PC-9 (cell line): ENCODE results near the gene EWSR1. TPM values are rescaled to one million over a fixed set of nuclear protein-coding genes. Genes with fewer than 3 reads are reported as not detected.
"Not testable (repeated sequence)": the region's sequence is repeated elsewhere in the genome, so short reads cannot be mapped to it uniquely, and the experiment has no call there.

Experiments
- BruUV-seq: library from RNA; stranded (reverse); fragments of 400-500 nt; replicated peaks from 2 replicates; lab custom pipeline; 2021; lab: Mats Ljungman, UMichigan
- CTCF ChIA-PET: fragments of 300-600 bp; sonication (Branson Sonifier 250); formaldehyde crosslinking; loops from one replicate; lab custom pipeline; 2022; ENCODE audit warnings: antibody characterized with exemption; lab: Charles Lee
- POLR2A ChIA-PET: fragments of 300-600 bp; sonication (Branson Sonifier 250); formaldehyde crosslinking; loops from one replicate; lab custom pipeline; 2022; ENCODE audit warnings: antibody characterized with exemption; ENCODE audit not compliant: unreplicated experiment; lab: Charles Lee
- DNase-seq, 2 experiments: peaks; one replicate each; pipeline versions ENCODE4 v3.0.0 to v3.0.0-alpha.2; 2015 to 2022; ENCODE audit warnings: mixed read lengths in 1 of 2
- H2AFZ ChIP-seq: fragments of 200-600 bp; sonication (generic); 2 replicates; pipeline ENCODE4 v1.8.1; 2017; ENCODE audit warnings: antibody characterized with exemption
- H3F3A ChIP-seq: fragments of 200-600 bp; sonication (generic); 2 replicates; pipeline ENCODE4 v1.8.1; 2017; ENCODE audit warnings: antibody characterized with exemption, mild to moderate bottlenecking, low read depth; ENCODE audit not compliant: insufficient read depth
- H3K27ac ChIP-seq: fragments of 200-600 bp; sonication (generic); 2 replicates; pipeline ENCODE4 v1.6.1; 2016; ENCODE audit warnings: mixed run types
- H3K27me3 ChIP-seq: fragments of 200-600 bp; sonication (generic); 2 replicates; pipeline ENCODE4 v1.6.1; 2016; ENCODE audit warnings: low read depth, mixed run types; ENCODE audit not compliant: insufficient read depth
- H3K36me3 ChIP-seq: fragments of 200-600 bp; sonication (generic); 2 replicates; pipeline ENCODE4 v1.6.1; 2016; ENCODE audit warnings: low read depth, mixed run types
- H3K4me1 ChIP-seq: fragments of 200-600 bp; sonication (generic); replicated peaks from 2 replicates; pipeline ENCODE4 v1.6.1; 2016; ENCODE audit warnings: mixed run types; ENCODE audit not compliant: insufficient read depth
- H3K4me2 ChIP-seq: fragments of 200-600 bp; sonication (generic); 2 replicates; pipeline ENCODE4 v1.6.1; 2017; ENCODE audit warnings: mixed run types
- H3K4me3 ChIP-seq: fragments of 200-600 bp; sonication (generic); 2 replicates; pipeline ENCODE4 v1.6.1; 2016; ENCODE audit warnings: mixed run types
- H3K79me2 ChIP-seq: fragments of 200-600 bp; sonication (generic); 2 replicates; pipeline ENCODE4 v1.6.1; 2017; ENCODE audit warnings: low read depth, mixed run types
- H3K9me2 ChIP-seq: fragments of 200-600 bp; sonication (generic); 2 replicates; pipeline ENCODE4 v1.8.1; 2017; ENCODE audit warnings: mild to moderate bottlenecking; ENCODE audit not compliant: insufficient read depth
- H3K9me3 ChIP-seq: fragments of 200-600 bp; sonication (generic); 2 replicates; pipeline ENCODE4 v1.8.1; 2016; ENCODE audit warnings: low read depth; ENCODE audit not compliant: insufficient read depth
- H4K20me1 ChIP-seq: fragments of 200-600 bp; sonication (generic); 2 replicates; pipeline ENCODE4 v1.8.1; 2017; ENCODE audit not compliant: insufficient read depth
- EZH2 ChIP-seq: fragments of 200-600 bp; sonication (generic); IDR thresholded peaks from 2 replicates; pipeline ENCODE4 v1.8.0; 2017; ENCODE audit warnings: antibody characterized with exemption, low read depth
- intact Hi-C: fragments of 100-400 bp; cut with micrococcal nuclease; formaldehyde crosslinking; loops from one replicate; pipeline ENCODE4 v1.10.0; 2022; ENCODE audit not compliant: unreplicated experiment
- total RNA-seq: library from RNA; stranded (reverse); gene quantifications from 2 replicates; pipeline ENCODE4 v1.2.3, GENCODE V29; 2021
- TF ChIP-seq, protein P1 (sequence below): fragments of 200-600 bp; sonication (generic); conservative IDR thresholded peaks from 2 replicates; pipeline ENCODE4 v1.6.1; 2017; ENCODE audit warnings: mixed run types, antibody characterized with exemption, mild to moderate bottlenecking, moderate library complexity

Gene EWSR1
- total RNA-seq, 1 experiment from 2014 or later, result 200 TPM

DNA sequence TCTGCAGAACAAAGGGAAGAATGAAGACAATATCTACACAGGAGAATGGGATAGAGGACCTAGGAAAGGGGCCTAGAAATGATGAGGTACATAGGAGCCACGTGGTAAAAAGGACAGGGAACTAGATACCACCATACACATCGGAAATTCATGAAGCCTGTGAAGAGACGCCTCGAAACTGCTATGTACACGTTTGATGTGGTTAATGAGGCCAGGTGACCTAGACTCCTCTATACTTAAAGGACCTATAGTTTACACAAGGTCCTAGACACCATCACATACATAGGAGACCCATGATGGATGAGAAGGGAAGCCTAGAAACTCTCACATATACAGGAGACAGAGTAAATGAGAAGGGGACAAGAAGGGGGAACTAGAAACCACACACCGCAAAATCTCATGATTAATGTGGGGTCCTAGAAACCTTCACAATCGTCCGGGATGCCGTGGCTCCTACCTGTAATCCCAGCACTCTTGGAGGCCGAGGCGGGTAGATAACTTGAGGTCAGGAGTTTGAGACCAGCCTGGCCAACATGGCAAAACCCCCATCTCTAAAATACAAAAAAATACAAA, 24.1 kb upstream of the EWSR1 start:
- H4K20me1 ChIP-seq, result no peaks in the 10 kb centered on the region
- 0 out of 2 replicates have a peak, but pooled peaks cover 4% of the 10 kb centered on the region for H3K27me3 ChIP-seq
- CTCF ChIA-PET, result no interaction called here
- no peak for DNase-seq
- H3F3A ChIP-seq, result no peaks in the 10 kb centered on the region
- H3K4me1 ChIP-seq, result no peaks in the 10 kb centered on the region
- H2AFZ ChIP-seq, result no peak overlapping the region
- H3K79me2 ChIP-seq, result no peaks in the 10 kb centered on the region
- no peak overlapping the region for H3K27ac ChIP-seq
- H3K9me2 ChIP-seq, result no peaks in the 10 kb centered on the region
- intact Hi-C loops, result loop anchor here (2.0 to 10.0 kb wide), 2 partner anchors 389 to 643 kb away; no protein-coding TSS in a partner anchor
- TF ChIP-seq EZH2, result no peak
- TF ChIP-seq, protein P1, sequence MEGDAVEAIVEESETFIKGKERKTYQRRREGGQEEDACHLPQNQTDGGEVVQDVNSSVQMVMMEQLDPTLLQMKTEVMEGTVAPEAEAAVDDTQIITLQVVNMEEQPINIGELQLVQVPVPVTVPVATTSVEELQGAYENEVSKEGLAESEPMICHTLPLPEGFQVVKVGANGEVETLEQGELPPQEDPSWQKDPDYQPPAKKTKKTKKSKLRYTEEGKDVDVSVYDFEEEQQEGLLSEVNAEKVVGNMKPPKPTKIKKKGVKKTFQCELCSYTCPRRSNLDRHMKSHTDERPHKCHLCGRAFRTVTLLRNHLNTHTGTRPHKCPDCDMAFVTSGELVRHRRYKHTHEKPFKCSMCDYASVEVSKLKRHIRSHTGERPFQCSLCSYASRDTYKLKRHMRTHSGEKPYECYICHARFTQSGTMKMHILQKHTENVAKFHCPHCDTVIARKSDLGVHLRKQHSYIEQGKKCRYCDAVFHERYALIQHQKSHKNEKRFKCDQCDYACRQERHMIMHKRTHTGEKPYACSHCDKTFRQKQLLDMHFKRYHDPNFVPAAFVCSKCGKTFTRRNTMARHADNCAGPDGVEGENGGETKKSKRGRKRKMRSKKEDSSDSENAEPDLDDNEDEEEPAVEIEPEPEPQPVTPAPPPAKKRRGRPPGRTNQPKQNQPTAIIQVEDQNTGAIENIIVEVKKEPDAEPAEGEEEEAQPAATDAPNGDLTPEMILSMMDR, result no peak
- no TSS peak for BruUV-seq
- H3K4me2 ChIP-seq, result no peak overlapping the region
- no peaks in the 10 kb centered on the region for H3K9me3 ChIP-seq
- no peak overlapping the region for H3K4me3 ChIP-seq
- POLR2A ChIA-PET, result interaction anchor here (0.7 kb wide), 1 partner anchor 203 kb away, joined by 3 read pairs; no protein-coding TSS in a partner anchor
- no peaks in the 10 kb centered on the region for H3K36me3 ChIP-seq

DNA sequence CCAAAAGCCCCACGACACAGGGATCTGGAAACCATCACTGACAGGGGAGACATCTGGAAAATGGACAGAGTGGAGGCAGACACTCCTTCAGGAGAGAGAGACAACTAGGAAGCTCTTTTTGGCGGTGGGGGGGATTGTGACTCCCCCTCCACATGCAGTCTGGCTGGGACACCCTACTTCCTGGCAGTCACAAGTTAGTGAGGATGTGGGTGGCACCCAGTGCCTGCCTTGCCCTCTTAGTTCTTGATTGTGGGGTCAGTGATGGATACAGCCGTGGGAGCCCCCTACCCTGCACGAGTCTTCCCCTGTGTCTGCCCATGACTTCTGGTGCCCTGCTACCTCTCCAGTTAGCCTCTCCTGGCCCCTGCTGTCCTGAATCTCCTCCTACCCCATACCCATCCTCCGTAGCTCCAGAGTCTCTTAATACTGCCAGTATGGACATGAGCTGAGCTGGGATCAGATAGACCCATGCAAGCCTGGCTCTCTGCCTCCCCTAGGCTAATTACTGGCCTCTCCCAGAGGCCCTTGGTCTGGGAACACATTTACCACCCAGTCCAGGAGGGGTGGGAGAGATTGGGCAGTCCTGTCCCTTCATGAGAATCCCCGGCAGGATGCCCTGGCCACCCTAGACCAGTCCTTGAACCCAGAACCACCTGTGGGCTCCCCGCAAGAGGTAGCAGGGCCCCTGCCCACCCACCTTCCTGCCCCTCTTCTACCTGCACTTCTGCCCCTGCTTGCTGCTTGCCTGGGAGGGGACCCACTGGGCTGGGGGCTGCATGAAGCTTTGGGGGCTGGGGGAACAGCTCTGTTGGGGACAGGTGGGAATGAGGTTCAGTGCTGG, 23.1 kb upstream of the EWSR1 start:
- Histone ChIP-seq H3K27me3 (0 out of 2 replicates have a peak, but pooled peaks cover 4% of the 10 kb centered on the region), H3K79me2 (no peaks in the 10 kb centered on the region), H3K9me3 (no peaks in the 10 kb centered on the region), H3K4me3 (no peak overlapping the region), H3K4me1 (no peaks in the 10 kb centered on the region), H3K4me2 (no peak overlapping the region), H3K27ac (no peak overlapping the region), H3K36me3 (no peaks in the 10 kb centered on the region), H4K20me1 (no peaks in the 10 kb centered on the region), H3F3A (no peaks in the 10 kb centered on the region), H2AFZ (no peak overlapping the region), H3K9me2 (no peaks in the 10 kb centered on the region)
- DNase-seq, result no peak
- no peak for TF ChIP-seq EZH2
- TF ChIP-seq, protein P1, result no peak
- BruUV-seq, result no TSS peak
- ChIA-PET POLR2A (interaction anchor here (0.7 kb wide), 1 partner anchor 204 kb away, joined by 3 read pairs; no protein-coding TSS in a partner anchor), CTCF (interaction anchor here (0.6 kb wide), 1 partner anchor 463 kb away, joined by 8 read pairs; no protein-coding TSS in a partner anchor)
- intact Hi-C loops, result loop anchor here (2.0 to 10.0 kb wide), 3 partner anchors 203 to 644 kb away; no protein-coding TSS in a partner anchor

DNA sequence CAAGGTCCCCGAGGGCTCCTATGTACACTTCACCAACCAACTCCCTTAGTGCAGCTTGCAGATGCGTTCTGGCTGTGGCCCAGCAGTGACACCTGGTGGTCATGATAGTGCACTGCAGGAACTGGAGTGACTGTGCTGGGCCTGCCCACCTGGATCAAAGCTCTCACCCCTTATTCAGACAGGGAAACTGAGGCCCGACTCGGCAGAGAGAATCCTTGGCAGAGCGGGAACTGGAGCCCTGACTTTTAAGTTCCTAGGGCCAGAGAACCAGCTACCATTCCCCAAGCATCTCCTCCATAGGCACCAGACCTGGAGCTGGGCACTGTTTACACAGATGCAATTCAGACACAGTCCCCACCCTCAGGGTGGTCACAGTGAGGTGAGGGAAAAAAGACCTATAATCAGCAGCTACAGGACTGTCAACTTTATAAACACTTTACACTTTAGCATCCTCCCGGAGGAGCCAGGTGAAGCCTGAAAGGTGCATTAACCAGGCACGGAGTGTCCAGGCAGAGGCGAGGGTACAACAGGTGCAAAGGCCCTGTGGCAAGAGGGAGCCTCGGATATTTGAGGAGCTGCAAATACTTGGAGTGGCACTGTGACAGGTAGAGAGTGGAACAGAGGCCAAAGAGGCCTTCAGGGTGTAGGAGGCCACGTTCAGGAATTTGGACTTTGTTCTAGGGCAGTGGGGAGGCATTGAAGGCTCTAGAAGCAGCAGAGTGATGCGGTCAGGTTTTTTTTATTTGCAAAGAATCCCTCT, 22.3 kb upstream of the EWSR1 start:
- intact Hi-C loops, result loop anchor here (2.0 to 10.0 kb wide), 3 partner anchors 204 to 645 kb away; no protein-coding TSS in a partner anchor
- Histone ChIP-seq H3K27me3 (0 out of 2 replicates have a peak, but pooled peaks cover 4% of the 10 kb centered on the region), H2AFZ (no peak overlapping the region), H3K9me2 (no peaks in the 10 kb centered on the region), H3K4me2 (no peak overlapping the region), H3K27ac (no peak overlapping the region), H4K20me1 (no peaks in the 10 kb centered on the region), H3K36me3 (no peaks in the 10 kb centered on the region), H3F3A (no peaks in the 10 kb centered on the region), H3K4me3 (no peak overlapping the region), H3K79me2 (no peaks in the 10 kb centered on the region), H3K9me3 (no peaks in the 10 kb centered on the region), H3K4me1 (no peaks in the 10 kb centered on the region)
- no TSS peak for BruUV-seq
- ChIA-PET CTCF (interaction anchor here (0.6 kb wide), 1 partner anchor 464 kb away, joined by 8 read pairs; no protein-coding TSS in a partner anchor), POLR2A (no interaction called here)
- peak in 1 of 2 experiments; percentile 52 for DNase-seq
- TF ChIP-seq EZH2, result no peak
- TF ChIP-seq, protein P1, result peak; percentile 97

DNA sequence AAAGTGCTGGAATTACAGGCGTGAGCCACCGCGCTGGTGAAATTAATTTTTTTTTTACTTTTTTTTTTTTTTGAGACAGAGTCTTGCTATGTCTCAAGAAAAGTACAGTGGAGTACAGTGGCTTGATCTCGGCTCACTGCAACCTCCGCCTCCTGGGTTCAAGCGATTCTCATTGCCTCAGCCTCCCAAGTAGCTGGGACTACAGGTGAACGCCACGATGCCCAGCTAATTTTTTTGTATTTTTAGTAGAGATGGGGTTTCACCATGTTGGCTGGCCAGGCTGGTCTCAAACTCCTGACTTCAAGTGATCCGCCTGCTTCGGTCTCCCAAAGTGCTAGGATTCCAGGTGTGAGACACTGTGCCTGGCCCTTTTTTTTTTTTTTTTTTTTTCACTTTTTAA, 20.2 kb upstream of the EWSR1 start:
- intact Hi-C loops, result loop anchor here (5.0 to 10.0 kb wide), 2 partner anchors 206 to 393 kb away; no protein-coding TSS in a partner anchor
- H4K20me1 ChIP-seq, POLR2A ChIA-PET, H3K36me3 ChIP-seq, H3K4me1 ChIP-seq, H2AFZ ChIP-seq, H3K79me2 ChIP-seq, H3K27me3 ChIP-seq, H3F3A ChIP-seq, DNase-seq, H3K9me2 ChIP-seq, H3K4me3 ChIP-seq, CTCF ChIA-PET, BruUV-seq, H3K27ac ChIP-seq, H3K9me3 ChIP-seq, H3K4me2 ChIP-seq: not testable (repeated sequence)
